IMR-90 (cell line): ENCODE measurements around the gene MRPL58. TPM values are rescaled to one million over a fixed set of nuclear protein-coding genes. Genes with fewer than 3 reads are reported as not detected.
"Not testable (repeated sequence)": the region's sequence is repeated elsewhere in the genome, so short reads cannot be mapped to it uniquely, and the experiment has no call there.

Experiments
- ATAC-seq: fragments of 200-7000 bp; cut with Tn5 transposase; 2 replicates; pipeline ENCODE4 v1.9.1; 2020; ENCODE audit warnings: low read depth, mild to moderate bottlenecking, moderate library complexity
- BruUV-seq: library from RNA; stranded (reverse); fragments of 400-500 nt; replicated peaks from 2 replicates; lab custom pipeline; 2021; lab: Mats Ljungman, UMichigan
- CTCF ChIA-PET: fragments of 300-600 bp; formaldehyde crosslinking; extraction: SDS; loops from one replicate; lab custom pipeline; 2021; ENCODE audit warnings: antibody characterized with exemption; lab: Yijun Ruan, JAX
- POLR2A ChIA-PET: fragments of 300-600 bp; sonication (Branson Sonifier 250); formaldehyde crosslinking; loops from one replicate; lab custom pipeline; 2022; ENCODE audit warnings: antibody characterized with exemption; ENCODE audit not compliant: unreplicated experiment; lab: Charles Lee
- DNase-seq: peaks from one replicate; pipeline ENCODE4 v3.0.0; 2013
- H2AFZ ChIP-seq: replicated peaks from 2 replicates; pipeline ENCODE3; 2013; ENCODE audit warnings: low read length, mild to moderate bottlenecking; ENCODE audit not compliant: poor library complexity
- H2AK5ac ChIP-seq: 2 replicates; pipeline ENCODE4 v1.6.1; 2013; ENCODE audit warnings: low read depth, low read length, inconsistent platforms
- H2AK9ac ChIP-seq: replicated peaks from 2 replicates; pipeline ENCODE3; 2013; ENCODE audit warnings: mild to moderate bottlenecking, low read depth, low read length, moderate library complexity; ENCODE audit not compliant: poor library complexity
- H2BK120ac ChIP-seq: 2 replicates; pipeline ENCODE4 v1.6.1; 2013; ENCODE audit warnings: low read depth, low read length, inconsistent platforms
- H2BK15ac ChIP-seq: 3 replicates; pipeline ENCODE4 v1.6.1; 2013; ENCODE audit warnings: low read depth, low read length, inconsistent platforms
- H2BK20ac ChIP-seq: 2 replicates; pipeline ENCODE4 v1.6.1; 2013; ENCODE audit warnings: low read depth, mild to moderate bottlenecking, inconsistent platforms, low read length, moderate library complexity
- H2BK5ac ChIP-seq: 2 replicates; pipeline ENCODE4 v1.6.1; 2013; ENCODE audit warnings: mild to moderate bottlenecking, low read depth, low read length, inconsistent platforms; ENCODE audit not compliant: poor library complexity, severe bottlenecking
- H3K14ac ChIP-seq: replicated peaks from 2 replicates; pipeline ENCODE4 v1.6.1; 2013; ENCODE audit warnings: low read depth, low read length, inconsistent platforms
- H3K18ac ChIP-seq: 2 replicates; pipeline ENCODE4 v1.6.1; 2013; ENCODE audit warnings: low read depth, low read length, control low read depth
- H3K23ac ChIP-seq: 2 replicates; pipeline ENCODE4 v1.6.1; 2013; ENCODE audit warnings: low read depth, low read length, inconsistent platforms
- H3K27ac ChIP-seq: 2 replicates; pipeline ENCODE4 v1.5.1; 2013; ENCODE audit warnings: mild to moderate bottlenecking, control low read depth, low read length; ENCODE audit not compliant: insufficient read depth
- H3K27me3 ChIP-seq: 2 replicates; pipeline ENCODE4 v1.6.1; 2013; ENCODE audit warnings: low read length; ENCODE audit not compliant: control insufficient read depth, insufficient read depth
- H3K36me3 ChIP-seq: 2 replicates; pipeline ENCODE4 v1.6.1; 2013; ENCODE audit warnings: low read length, mixed read lengths; ENCODE audit not compliant: control insufficient read depth, insufficient read depth
- H3K4ac ChIP-seq: 2 replicates; pipeline ENCODE4 v1.6.1; 2013; ENCODE audit warnings: low read depth, low read length, inconsistent platforms
- H3K4me1 ChIP-seq: 2 replicates; pipeline ENCODE4 v1.6.1; 2013; ENCODE audit warnings: low read length, mixed read lengths; ENCODE audit not compliant: control insufficient read depth, insufficient read depth
- H3K4me2 ChIP-seq: 2 replicates; pipeline ENCODE4 v1.6.1; 2013; ENCODE audit warnings: low read depth, mild to moderate bottlenecking, control low read depth, low read length, moderate library complexity
- H3K4me3 ChIP-seq: 2 replicates; pipeline ENCODE4 v1.5.1; 2013; ENCODE audit warnings: low read depth, mild to moderate bottlenecking, control low read depth, low read length, moderate library complexity; ENCODE audit not compliant: insufficient read depth
- H3K56ac ChIP-seq: 2 replicates; pipeline ENCODE4 v1.6.1; 2013; ENCODE audit warnings: low read length, inconsistent platforms; ENCODE audit not compliant: insufficient read depth; ENCODE audit errors: extremely low read depth
- H3K79me1 ChIP-seq, 2 experiments: 2 replicates each; pipeline ENCODE4 v1.6.1; 2013; ENCODE audit warnings: low read length in 2 of 2, inconsistent platforms in 1 of 2, low read depth in 1 of 2
- H3K9ac ChIP-seq: 2 replicates; pipeline ENCODE4 v1.6.1; 2013; ENCODE audit warnings: low read depth, low read length, control low read depth
- H3K9me1 ChIP-seq: 2 replicates; pipeline ENCODE4 v1.6.1; 2013; ENCODE audit warnings: low read length, inconsistent platforms; ENCODE audit not compliant: insufficient read depth
- H3K9me3 ChIP-seq: 2 replicates; pipeline ENCODE4 v1.6.1; 2013; ENCODE audit warnings: low read length; ENCODE audit not compliant: control insufficient read depth, insufficient read depth
- H4K20me1 ChIP-seq: 2 replicates; pipeline ENCODE4 v1.6.1; 2013; ENCODE audit warnings: low read length, inconsistent platforms; ENCODE audit not compliant: insufficient read depth
- H4K5ac ChIP-seq: 2 replicates; pipeline ENCODE4 v1.6.1; 2013; ENCODE audit warnings: mild to moderate bottlenecking, low read depth, low read length, control low read depth
- H4K8ac ChIP-seq, 2 experiments: 2 replicates each; pipeline ENCODE4 v1.6.1; 2013; ENCODE audit warnings: low read depth in 2 of 2, low read length in 2 of 2, control low read depth in 1 of 2, inconsistent platforms in 1 of 2
- H4K91ac ChIP-seq: 2 replicates; pipeline ENCODE4 v1.6.1; 2013; ENCODE audit warnings: low read depth, low read length, inconsistent platforms; ENCODE audit not compliant: insufficient read depth
- WGBS, 2 experiments: methylation state at CpG; one replicate each; pipeline versions ENCODE4 v1.1.5 to v1.1.7; 2013; ENCODE audit warnings: missing lambda C conversion rate in 2 of 2; ENCODE audit not compliant: insufficient read length in 1 of 2; ENCODE audit errors: extremely low coverage in 2 of 2; 5-methylcytosine and 5-hydroxymethylcytosine counted together
- dilution Hi-C: fragments of 300-500 bp; cut with HindIII; formaldehyde crosslinking; loops from one replicate; pipeline ENCODE4 v1.14.3; 2018; ENCODE audit warnings: low sequenced_read_pairs; ENCODE audit not compliant: unreplicated experiment
- in situ Hi-C: fragments of 300-500 bp; cut with MboI; formaldehyde crosslinking; loops from 3 replicates; pipeline ENCODE4 v1.14.3; 2019; ENCODE audit warnings: low sequenced_read_pairs, inconsistent platforms, mixed read lengths
- intact Hi-C: fragments of 100-400 bp; cut with micrococcal nuclease; formaldehyde crosslinking; loops from 2 replicates; pipeline ENCODE4 v1.10.0; 2022
- polyA plus RNA-seq, 3 experiments: library from polyadenylated mRNA; depleted of rRNA; stranded (reverse); fragments of >200 nt; gene quantifications; 2 replicates each; pipeline ENCODE4 v1.2.3, GENCODE V29; 2012; ENCODE audit warnings: low replicate concordance in 1 of 3
- total RNA-seq: library from RNA; depleted of rRNA; stranded (reverse); fragments of >200 nt; gene quantifications from 2 replicates; pipeline ENCODE4 v1.2.3, GENCODE V29; 2012

The MRPL58 gene
- total and polyA plus RNA-seq, 2 of the 4 experiments (the other 2 are of a cell fraction) = 42.5 to 53.0 TPM

DNA sequence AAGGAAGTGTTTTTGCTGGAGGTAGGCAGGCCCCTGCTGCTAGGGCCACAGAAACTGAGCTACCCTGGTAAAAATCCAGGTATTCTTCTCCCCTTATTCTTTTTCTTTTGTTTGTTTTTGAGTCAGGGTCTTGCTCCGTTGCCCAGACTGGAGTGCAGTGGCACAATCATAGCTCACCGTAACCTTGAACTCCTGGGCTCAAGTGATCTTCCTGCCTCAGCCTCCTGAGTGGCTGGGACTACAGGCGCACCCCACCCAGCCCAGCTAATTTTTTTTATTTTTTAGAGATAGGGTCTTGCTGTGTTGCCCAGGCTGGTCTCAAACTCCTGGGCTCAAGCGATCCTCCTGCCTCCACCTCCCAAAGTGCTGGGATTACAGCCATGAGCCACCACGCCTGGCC is 43.0 kb upstream of the MRPL58 start:
- H2AK5ac ChIP-seq, H3K79me1 ChIP-seq, H4K5ac ChIP-seq, H2AK9ac ChIP-seq, H2BK5ac ChIP-seq, H2AFZ ChIP-seq, H3K56ac ChIP-seq, H4K20me1 ChIP-seq, H3K4me2 ChIP-seq, H3K27ac ChIP-seq, H2BK120ac ChIP-seq, H2BK15ac ChIP-seq, H3K9me1 ChIP-seq, H4K8ac ChIP-seq, H3K9me3 ChIP-seq, DNase-seq, POLR2A ChIA-PET, H3K4me3 ChIP-seq, H3K23ac ChIP-seq, H3K36me3 ChIP-seq, H3K18ac ChIP-seq, H3K9ac ChIP-seq, dilution Hi-C loops, ATAC-seq, H3K14ac ChIP-seq, H2BK20ac ChIP-seq, intact Hi-C loops, BruUV-seq, H4K91ac ChIP-seq, H3K4ac ChIP-seq, H3K4me1 ChIP-seq: not testable (repeated sequence)
- H3K27me3 ChIP-seq = peaks cover 43% of the 10 kb centered on the region
- WGBS, 2 experiments = no CpG with 5 or more reads among the region's 5 CpGs
- in situ Hi-C loops = loop anchor here (10.0 kb wide), 1 partner anchor 235 kb away; the partner anchor contains the start of gene NUP85
- CTCF ChIA-PET = interaction anchor here (0.8 kb wide), 1 partner anchor 12 kb away, joined by 4 read pairs; no protein-coding TSS in a partner anchor
